T-helper 2 cell treated with Interferon-gamma antibody and Interleukin-4, amounts not matched to agents 5 μg/mL and 100 μg/mL, for 36 hours (primary cell): ENCODE data around the gene SLC44A1.

Experiments used
- DNase-seq: peaks from one replicate; pipeline ENCODE4 v3.0.0; 2021; ENCODE audit warnings: low spot score
- H3K27ac Mint-ChIP-seq: one replicate; pipeline ENCODE4 v1.8.0; 2021; ENCODE audit warnings: mild to moderate bottlenecking, mixed read lengths
- H3K27me3 Mint-ChIP-seq: one replicate; pipeline ENCODE4 v1.8.0; 2021; ENCODE audit warnings: low read depth, mixed read lengths
- H3K36me3 Mint-ChIP-seq: one replicate; pipeline ENCODE4 v1.8.0; 2021; ENCODE audit warnings: low read depth, mixed read lengths
- H3K4me1 Mint-ChIP-seq: one replicate; pipeline ENCODE4 v1.8.0; 2021; ENCODE audit warnings: low read depth, mixed read lengths
- H3K4me3 Mint-ChIP-seq: one replicate; pipeline ENCODE4 v1.8.0; 2022; ENCODE audit warnings: mild to moderate bottlenecking, moderate library complexity, mixed read lengths
- H3K9me3 Mint-ChIP-seq: one replicate; pipeline ENCODE4 v1.8.0; 2021; ENCODE audit warnings: mixed read lengths

The SLC44A1 gene

DNA sequence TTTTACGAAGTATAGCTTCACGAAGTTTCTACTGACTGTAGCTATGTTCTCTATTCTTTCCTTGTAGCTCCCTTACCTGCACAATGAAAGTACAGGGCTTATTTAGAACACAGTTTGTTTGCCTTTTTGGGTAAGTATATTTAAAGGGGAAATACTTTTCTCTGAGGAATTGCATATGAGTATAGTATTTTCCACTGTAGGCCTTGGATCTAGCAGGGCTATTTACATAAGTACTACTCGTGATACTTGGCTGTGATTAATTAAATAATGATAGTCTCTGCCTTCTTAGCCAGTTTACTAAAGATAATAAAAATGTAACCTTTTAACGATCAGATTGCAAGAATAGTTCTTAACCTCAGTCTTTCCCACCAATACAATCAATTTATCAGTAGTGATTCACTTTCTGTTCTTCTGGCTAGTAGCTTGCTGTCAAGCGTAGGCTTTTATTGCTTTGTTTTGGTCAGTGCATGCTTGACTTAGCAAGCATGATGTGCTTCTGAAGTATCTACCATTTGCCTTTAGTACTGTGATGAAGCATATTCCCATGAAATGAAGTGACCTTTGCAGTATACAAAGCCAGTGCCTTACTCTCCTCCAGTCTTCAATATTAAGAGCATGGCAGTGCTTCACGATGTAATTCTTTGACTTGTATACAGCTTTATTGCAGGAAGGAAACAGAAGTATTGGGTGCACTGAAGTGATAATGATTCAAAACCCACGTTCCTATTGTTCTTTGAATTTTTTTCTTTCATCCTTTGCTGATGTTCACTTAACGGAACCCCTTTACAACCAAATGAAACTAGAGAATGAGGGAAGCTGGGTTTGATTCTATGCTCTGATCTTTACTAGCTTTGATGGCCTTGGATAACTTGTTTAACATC is 64.2 kb downstream of the SLC44A1 start:
- Mint-ChIP-seq H3K9me3 (no peaks in the 10 kb centered on the region), H3K4me3 (no peak overlapping the region), H3K4me1 (no peaks in the 10 kb centered on the region), H3K27ac (no peak overlapping the region), H3K27me3 (peaks cover 7% of the 10 kb centered on the region), H3K36me3 (no peaks in the 10 kb centered on the region)
- DNase-seq, result no peak

DNA sequence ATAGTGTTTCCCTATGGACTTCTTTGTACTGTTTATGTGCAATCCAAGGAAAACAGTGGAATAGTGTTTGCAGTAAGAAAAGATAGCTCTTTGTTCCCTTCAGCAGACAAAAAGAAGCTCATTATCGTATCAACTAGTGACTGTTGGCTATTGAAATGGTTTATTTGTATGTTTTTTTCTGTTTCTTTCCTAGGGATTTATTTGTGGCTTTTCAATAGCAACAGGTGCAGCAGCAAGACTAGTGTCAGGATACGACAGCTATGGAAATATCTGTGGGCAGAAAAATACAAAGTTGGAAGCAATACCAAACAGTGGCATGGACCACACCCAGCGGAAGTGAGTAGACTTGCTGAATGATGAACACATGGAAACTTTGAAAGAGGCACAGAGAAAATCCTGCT is 65.1 kb downstream of the SLC44A1 start:
- H3K27me3 Mint-ChIP-seq, result peaks cover 7% of the 10 kb centered on the region
- H3K9me3 Mint-ChIP-seq, result no peaks in the 10 kb centered on the region
- no peak for DNase-seq
- no peaks in the 10 kb centered on the region for H3K36me3 Mint-ChIP-seq
- H3K4me3 Mint-ChIP-seq, result no peak overlapping the region
- H3K27ac Mint-ChIP-seq, result no peak overlapping the region
- no peaks in the 10 kb centered on the region for H3K4me1 Mint-ChIP-seq

DNA sequence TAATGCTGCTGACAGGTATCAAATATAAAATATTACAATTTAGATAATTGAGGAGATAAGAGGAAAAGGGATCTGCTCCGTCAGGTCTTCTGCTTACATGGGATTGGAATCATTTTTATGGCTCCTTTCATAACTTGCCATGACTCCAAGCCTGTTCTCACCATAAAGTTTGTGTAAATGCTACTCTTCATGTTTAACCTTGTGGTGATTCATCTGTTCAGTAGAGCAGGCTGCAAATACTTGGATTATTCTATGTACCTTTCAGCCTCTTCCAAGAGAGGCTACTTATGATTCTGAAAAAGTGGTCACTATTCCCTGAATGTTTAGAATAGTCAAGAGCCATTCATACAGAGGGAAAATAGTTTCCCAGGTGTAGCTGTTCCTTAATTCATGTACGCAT is 66.9 kb downstream of the SLC44A1 start:
- no peak for DNase-seq
- Mint-ChIP-seq H3K9me3 (no peaks in the 10 kb centered on the region), H3K27me3 (peaks cover 5% of the 10 kb centered on the region), H3K27ac (no peak overlapping the region), H3K4me1 (no peaks in the 10 kb centered on the region), H3K36me3 (no peaks in the 10 kb centered on the region), H3K4me3 (no peak overlapping the region)

DNA sequence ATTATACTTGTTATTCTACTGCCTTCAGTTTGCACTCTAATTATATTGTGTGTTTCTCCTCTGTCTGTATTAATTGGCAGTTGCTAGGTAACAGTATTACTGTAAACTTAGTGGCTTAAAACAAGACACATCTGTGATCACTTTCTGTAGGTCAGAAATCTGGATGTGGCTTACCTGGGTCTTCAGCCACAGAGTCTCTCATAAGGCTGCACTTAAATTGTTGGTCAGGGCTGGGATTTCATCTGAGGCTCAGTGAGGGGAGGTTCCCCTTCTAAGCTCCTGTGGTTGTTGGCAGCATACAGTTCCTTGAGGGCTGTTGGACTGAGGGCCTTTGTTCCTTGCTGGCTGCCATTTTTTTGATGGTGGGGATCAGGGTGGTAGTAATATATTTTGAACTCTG is 68.8 kb downstream of the SLC44A1 start:
- Mint-ChIP-seq H3K27ac (no peak overlapping the region), H3K4me1 (no peaks in the 10 kb centered on the region), H3K36me3 (no peaks in the 10 kb centered on the region), H3K27me3 (peaks cover 11% of the 10 kb centered on the region), H3K4me3 (no peak overlapping the region), H3K9me3 (no peaks in the 10 kb centered on the region)
- DNase-seq, result no peak

DNA sequence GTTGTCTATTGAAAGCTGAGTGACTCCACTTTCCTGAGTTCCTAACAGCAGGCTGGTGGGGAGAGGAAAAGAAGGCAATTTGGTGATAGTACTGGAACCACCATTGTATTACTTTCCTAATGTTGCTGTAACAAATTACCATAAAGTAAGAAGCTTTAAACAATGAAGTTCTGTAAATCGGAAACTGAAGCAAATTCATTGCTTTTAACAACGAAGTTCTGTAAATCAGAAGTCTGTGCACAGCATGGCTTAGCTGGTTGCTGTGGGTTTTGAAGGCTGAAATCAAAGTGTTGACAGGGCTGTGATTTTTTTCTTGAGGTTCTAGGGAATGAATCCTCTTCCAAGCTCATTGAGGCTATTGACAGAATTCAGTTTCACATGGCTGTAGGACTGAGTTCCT is 72.3 kb downstream of the SLC44A1 start:
- Mint-ChIP-seq H3K9me3 (no peaks in the 10 kb centered on the region), H3K36me3 (no peaks in the 10 kb centered on the region), H3K27me3 (peaks cover 11% of the 10 kb centered on the region), H3K4me1 (no peaks in the 10 kb centered on the region), H3K4me3 (no peak overlapping the region), H3K27ac (no peak overlapping the region)
- DNase-seq, result no peak

DNA sequence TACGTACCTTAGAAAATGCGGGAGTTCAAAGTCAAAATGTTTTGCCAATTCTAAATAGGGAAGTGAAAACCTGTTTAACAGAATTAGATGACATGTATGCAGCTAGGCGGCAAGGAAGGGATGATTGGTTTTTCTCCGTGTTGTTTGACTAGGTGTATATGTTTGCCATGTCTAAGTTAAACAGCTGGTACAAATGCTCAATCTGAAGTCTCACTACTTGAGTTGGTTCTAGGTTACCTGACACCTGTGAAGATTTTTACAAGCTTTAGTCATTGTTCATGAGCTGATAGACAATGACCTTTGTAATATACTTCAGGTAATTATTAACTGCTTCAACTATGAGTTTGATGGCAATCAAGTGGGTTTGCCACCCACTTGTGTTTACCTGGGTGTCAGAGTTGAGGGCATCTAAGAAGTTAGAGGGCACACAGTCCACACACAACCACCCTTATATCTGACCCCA is 74.3 kb downstream of the SLC44A1 start:
- Mint-ChIP-seq H3K27ac (no peak overlapping the region), H3K4me3 (no peak overlapping the region), H3K36me3 (no peaks in the 10 kb centered on the region)

DNA sequence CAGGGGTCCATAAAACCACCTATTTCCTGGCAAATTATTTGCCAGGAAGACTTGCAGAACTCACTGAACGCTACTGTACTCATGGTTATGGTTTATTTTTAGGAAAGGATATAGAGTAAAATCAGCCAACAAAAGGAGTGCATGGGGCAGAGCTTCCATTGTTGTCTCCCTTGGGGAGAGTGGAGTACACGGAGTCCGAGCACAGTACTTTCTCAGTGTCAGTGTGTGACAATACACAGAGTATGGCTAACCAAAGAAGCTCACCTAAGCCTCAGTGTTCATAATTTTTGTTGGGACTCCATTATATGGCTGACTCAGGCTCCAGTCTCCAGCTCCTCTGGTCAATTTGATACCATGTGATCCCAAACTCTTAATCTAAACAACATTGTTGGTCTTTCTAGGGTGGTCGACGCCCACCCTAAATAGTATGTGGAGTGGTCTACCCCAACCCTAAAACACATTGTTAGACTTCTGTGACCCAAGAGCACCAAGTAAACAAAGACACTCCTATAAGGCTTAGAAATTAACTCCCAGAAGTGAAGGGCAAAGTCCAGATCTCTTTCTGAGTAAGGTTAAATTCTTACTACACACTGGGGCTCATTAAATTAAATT is 74.9 kb downstream of the SLC44A1 start:
- Mint-ChIP-seq H3K4me1 (no peaks in the 10 kb centered on the region), H3K4me3 (no peak overlapping the region), H3K36me3 (no peaks in the 10 kb centered on the region), H3K27me3 (peaks cover 8% of the 10 kb centered on the region), H3K27ac (no peak overlapping the region), H3K9me3 (no peaks in the 10 kb centered on the region)
- no peak for DNase-seq

More for the DNA sequence above, 74.3 kb downstream of the SLC44A1 start:
- DNase-seq, result no peak
- H3K9me3 Mint-ChIP-seq, result no peaks in the 10 kb centered on the region
- H3K27me3 Mint-ChIP-seq, result peaks cover 11% of the 10 kb centered on the region
- no peaks in the 10 kb centered on the region for H3K4me1 Mint-ChIP-seq

DNA sequence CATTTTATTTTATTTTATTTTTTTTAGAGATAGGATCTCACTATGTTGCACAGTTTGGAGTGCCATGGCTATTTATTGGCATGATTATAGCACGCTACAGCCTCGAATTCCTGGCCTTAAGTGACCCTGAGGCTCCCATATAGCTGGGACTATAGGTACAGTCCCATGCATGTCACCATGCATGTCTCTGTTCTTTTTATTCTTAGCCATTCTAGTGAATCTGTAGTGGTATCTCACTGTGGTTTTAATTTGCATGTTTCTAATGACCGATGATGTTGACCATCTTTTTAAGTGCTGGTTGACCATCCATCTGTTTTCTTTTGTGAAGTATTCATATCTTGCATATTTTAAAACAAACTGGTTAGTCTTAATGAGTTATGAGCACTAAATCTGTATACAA is 76.1 kb downstream of the SLC44A1 start:
- H3K27me3 Mint-ChIP-seq, result peaks cover 11% of the 10 kb centered on the region
- H3K9me3 Mint-ChIP-seq, result no peaks in the 10 kb centered on the region
- H3K36me3 Mint-ChIP-seq, result no peaks in the 10 kb centered on the region
- DNase-seq, result no peak
- H3K4me1 Mint-ChIP-seq, result no peaks in the 10 kb centered on the region
- H3K4me3 Mint-ChIP-seq, result no peak overlapping the region
- no peak overlapping the region for H3K27ac Mint-ChIP-seq

DNA sequence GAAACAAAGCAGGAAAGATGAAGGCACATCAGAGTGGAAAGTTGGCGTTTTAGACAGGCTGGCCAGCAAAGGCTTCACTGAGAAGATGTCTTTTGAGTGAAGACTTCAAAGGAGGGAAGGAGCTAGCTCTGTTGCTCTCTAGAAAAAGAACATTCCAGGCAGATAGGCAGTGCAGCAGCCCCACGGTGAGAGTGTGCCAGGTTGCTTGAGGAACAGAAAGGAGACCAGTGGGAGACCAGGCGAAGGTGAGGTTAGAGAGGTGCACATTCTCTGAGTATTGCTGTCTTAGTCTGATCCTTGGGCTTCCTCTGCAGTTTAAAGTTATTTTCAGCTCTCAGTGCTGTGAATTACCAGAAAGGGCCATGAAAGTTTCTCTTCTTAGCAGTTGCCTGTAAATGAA is 83.8 kb downstream of the SLC44A1 start:
- H3K27ac Mint-ChIP-seq, result no peak overlapping the region
- H3K4me3 Mint-ChIP-seq, result no peak overlapping the region
- DNase-seq, result no peak
- H3K36me3 Mint-ChIP-seq, result no peaks in the 10 kb centered on the region
- peaks cover 7% of the 10 kb centered on the region for H3K27me3 Mint-ChIP-seq
- no peaks in the 10 kb centered on the region for H3K9me3 Mint-ChIP-seq
- H3K4me1 Mint-ChIP-seq, result peaks cover 6% of the 10 kb centered on the region

DNA sequence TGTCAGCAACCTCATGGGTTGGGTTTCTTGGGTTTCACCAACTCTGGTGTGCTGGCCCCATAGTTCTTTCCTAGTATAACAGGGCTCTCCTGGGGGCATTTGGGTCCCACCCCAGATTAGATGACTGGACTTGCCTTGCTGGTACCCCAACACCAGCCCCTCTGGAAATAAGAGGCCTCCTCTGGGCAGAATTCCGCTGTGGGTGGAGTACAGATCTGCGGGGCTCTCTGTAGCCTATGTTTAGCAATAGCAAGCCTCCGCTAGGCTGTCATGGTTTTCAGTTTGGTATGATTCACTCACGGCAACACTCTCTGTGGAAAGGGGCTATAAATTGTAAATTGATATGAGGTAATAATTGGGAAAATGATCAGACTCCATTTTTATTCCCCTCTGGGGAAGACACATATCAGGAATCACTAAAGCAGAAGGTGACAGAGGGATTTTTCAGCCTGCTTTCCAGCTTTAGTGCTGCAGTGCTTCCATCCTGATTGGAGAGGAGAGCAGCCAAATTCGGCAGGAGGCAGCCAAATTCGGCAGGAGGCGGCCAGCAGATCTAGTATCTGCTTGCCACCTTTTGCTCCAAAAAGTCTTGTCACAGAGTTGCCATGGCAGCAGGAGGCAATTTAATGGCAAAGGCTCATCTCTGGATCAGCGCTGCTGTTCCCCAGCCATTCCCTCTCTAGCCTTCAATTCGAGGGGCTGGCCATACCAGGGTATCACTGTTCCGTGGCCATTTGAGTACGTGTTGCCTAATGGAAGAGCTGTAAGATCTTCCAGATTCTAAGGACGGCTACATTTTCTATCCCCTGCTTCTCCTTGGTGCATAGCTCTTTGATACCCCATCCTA is 84.6 kb downstream of the SLC44A1 start:
- Mint-ChIP-seq H3K9me3 (no peaks in the 10 kb centered on the region), H3K36me3 (no peaks in the 10 kb centered on the region), H3K4me1 (peaks cover 6% of the 10 kb centered on the region), H3K27ac (no peak overlapping the region), H3K27me3 (peaks cover 7% of the 10 kb centered on the region), H3K4me3 (no peak overlapping the region)
- DNase-seq, result no peak

DNA sequence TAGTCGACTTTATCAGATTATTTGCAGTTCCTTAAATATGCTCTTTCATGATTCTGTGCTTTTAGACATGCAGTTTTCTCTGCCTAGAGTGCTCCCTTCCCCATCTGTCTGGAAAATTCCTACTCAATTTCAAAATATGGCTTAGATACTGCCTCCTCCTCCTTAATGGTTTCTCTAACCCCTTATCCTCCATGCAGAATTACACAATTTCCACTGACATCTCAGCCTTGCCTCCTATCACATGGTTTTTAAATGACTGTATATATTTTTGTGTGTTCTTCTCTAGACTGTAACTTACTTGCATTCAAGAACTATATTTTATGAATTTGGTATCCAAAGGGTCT is 85.2 kb downstream of the SLC44A1 start:
- peaks cover 7% of the 10 kb centered on the region for H3K27me3 Mint-ChIP-seq
- H3K4me1 Mint-ChIP-seq, result peaks cover 6% of the 10 kb centered on the region
- no peaks in the 10 kb centered on the region for H3K36me3 Mint-ChIP-seq
- DNase-seq, result no peak
- no peak overlapping the region for H3K4me3 Mint-ChIP-seq
- no peaks in the 10 kb centered on the region for H3K9me3 Mint-ChIP-seq
- no peak overlapping the region for H3K27ac Mint-ChIP-seq

DNA sequence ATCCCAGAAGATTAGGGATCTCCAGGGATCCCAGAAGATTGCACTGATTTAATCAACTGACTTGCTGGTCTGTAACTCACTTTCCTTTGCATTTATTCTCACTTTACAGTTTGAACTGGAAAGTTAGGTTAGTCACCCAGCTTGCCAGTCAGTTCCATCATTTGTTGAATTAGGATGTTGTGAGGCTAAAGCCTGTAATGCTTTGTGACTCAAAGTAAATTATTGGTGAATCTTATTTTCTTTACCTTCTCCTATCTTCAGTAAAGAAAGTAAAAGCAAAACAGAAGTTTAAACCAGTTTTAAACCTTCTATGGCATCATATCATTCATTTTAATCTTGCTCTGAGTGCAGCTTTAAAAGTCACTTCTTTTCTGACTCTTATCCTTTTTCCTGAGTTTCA is 85.8 kb downstream of the SLC44A1 start:
- Mint-ChIP-seq H3K9me3 (no peaks in the 10 kb centered on the region), H3K27ac (no peak overlapping the region), H3K4me1 (peaks cover 6% of the 10 kb centered on the region), H3K4me3 (no peak overlapping the region), H3K36me3 (no peaks in the 10 kb centered on the region), H3K27me3 (peaks cover 4% of the 10 kb centered on the region)
- no peak for DNase-seq

DNA sequence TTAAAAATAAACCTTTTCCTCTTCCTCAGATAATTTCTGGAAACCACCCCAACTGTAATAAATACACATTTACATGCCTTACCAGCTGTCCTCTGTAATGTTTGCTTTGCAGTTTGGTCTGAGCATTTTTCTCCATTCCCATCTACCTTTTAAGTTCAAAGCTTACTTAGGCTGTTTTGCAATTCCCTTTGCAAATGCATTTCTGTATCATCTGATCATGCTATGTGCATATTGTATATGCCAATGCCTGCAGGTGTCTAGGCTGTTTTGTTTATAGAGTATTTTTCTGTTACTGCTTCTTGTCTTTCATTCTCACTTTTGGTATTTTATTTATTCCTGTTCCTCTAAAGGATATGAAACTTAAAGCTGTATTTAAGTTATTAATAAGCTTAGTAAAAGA is 86.3 kb downstream of the SLC44A1 start:
- peaks cover 4% of the 10 kb centered on the region for H3K27me3 Mint-ChIP-seq
- no peak overlapping the region for H3K27ac Mint-ChIP-seq
- no peak overlapping the region for H3K4me3 Mint-ChIP-seq
- no peaks in the 10 kb centered on the region for H3K9me3 Mint-ChIP-seq
- H3K4me1 Mint-ChIP-seq, result peaks cover 6% of the 10 kb centered on the region
- H3K36me3 Mint-ChIP-seq, result no peaks in the 10 kb centered on the region
- no peak for DNase-seq

DNA sequence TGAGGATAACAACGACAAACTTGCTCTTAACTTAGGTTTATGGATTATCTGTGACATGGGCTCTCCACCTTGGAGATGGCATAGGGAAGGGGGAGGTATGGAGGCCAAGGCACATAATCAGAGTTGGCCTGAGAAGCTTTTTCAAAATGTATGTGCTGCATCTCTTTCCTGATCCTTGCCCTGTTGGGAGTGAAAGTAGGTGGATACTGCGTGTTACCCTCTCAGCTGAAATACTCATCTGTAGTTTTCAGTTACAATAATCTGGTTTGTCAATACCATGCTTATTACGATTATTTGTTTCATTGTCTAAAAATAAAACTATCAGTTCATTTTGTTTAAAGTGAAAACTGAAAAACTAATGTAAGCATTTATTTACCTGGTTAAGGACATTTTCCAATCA is 86.7 kb downstream of the SLC44A1 start:
- Mint-ChIP-seq H3K4me3 (no peak overlapping the region), H3K9me3 (no peaks in the 10 kb centered on the region), H3K27me3 (peaks cover 4% of the 10 kb centered on the region), H3K4me1 (peaks cover 6% of the 10 kb centered on the region), H3K27ac (no peak overlapping the region), H3K36me3 (no peaks in the 10 kb centered on the region)
- DNase-seq, result no peak
